Measurements from ENCODE around the gene COASY. TPM values are rescaled to one million over a fixed set of nuclear protein-coding genes. Genes with fewer than 3 reads are reported as not detected.
A peak's percentile ranks its signal among the peaks of the same experiment; 100 is the strongest.

Gene COASY
- total RNA-seq, 1 experiment from 2014 or later = 46.7 TPM

DNA sequence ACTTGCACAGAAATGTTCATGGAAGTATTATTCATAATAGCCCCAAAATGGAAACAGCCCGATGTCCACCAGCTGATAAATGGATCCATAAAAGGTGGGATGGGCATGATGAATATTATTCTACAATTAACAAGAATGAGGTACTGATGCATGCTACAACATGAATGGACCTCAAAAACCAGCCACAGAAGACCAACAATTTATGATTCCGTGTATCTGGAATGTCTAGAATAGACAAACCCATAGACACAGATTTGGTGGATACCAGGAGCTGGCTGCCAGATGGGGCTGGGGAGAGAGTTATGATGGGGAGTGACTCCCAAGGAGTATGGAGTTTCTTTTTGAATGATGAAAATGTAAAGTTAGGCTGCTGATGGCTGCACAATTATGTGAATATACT, 36.7 kb upstream of the COASY start:
- no peak overlapping the region for H3K27ac ChIP-seq (ENCODE audit: low read length)
- no peaks in the 10 kb centered on the region for H3K9me2 ChIP-seq (replicated peaks; ENCODE audit: insufficient read depth, low read length)
- peaks cover 11% of the 10 kb centered on the region for H3K4me1 ChIP-seq (ENCODE audit: low read length)
- H4K20me1 ChIP-seq (ENCODE audit: insufficient read depth, low read depth, low read length) = no peaks in the 10 kb centered on the region
- H3K27me3 ChIP-seq (ENCODE audit: low read length) = no peaks in the 10 kb centered on the region
- H3K9me3 ChIP-seq (ENCODE audit: low read length) = no peaks in the 10 kb centered on the region
- DNase-seq = no peak
- H2AFZ ChIP-seq (ENCODE audit: low read length) = no peak overlapping the region
- no peak overlapping the region for H3K9ac ChIP-seq (ENCODE audit: low read length)
- no peaks in the 10 kb centered on the region for H3K36me3 ChIP-seq (ENCODE audit: insufficient read depth, low read length)
- no peak overlapping the region for H3K4me2 ChIP-seq (ENCODE audit: low read depth, low read length, poor library complexity, severe bottlenecking)
- H3K79me2 ChIP-seq (ENCODE audit: low read length) = no peaks in the 10 kb centered on the region
- H3K4me3 ChIP-seq (ENCODE audit: low read length) = no peak overlapping the region

- no peak overlapping the region for H3K27ac ChIP-seq (ENCODE audit: low read length)
- H3K4me3 ChIP-seq (ENCODE audit: low read length) = no peak overlapping the region
- H4K20me1 ChIP-seq (ENCODE audit: insufficient read depth, low read depth, low read length) = no peaks in the 10 kb centered on the region
- no peaks in the 10 kb centered on the region for H3K9me3 ChIP-seq (ENCODE audit: low read length)
- no peak overlapping the region for H2AFZ ChIP-seq (ENCODE audit: low read length)
- peaks cover 15% of the 10 kb centered on the region for H3K4me1 ChIP-seq (ENCODE audit: low read length)
- H3K79me2 ChIP-seq (ENCODE audit: low read length) = no peaks in the 10 kb centered on the region
- H3K4me2 ChIP-seq (ENCODE audit: low read depth, low read length, poor library complexity, severe bottlenecking) = no peak overlapping the region
- H3K36me3 ChIP-seq (ENCODE audit: insufficient read depth, low read length) = no peaks in the 10 kb centered on the region
- no peaks in the 10 kb centered on the region for H3K9me2 ChIP-seq (replicated peaks; ENCODE audit: insufficient read depth, low read length)
- no peak for DNase-seq
- H3K27me3 ChIP-seq (ENCODE audit: low read length) = no peaks in the 10 kb centered on the region
- no peak overlapping the region for H3K9ac ChIP-seq (ENCODE audit: low read length)
These were observed 35.9 kb upstream of the COASY start for GRCh38 chr17:42526031-42526444.

- H3K27ac ChIP-seq (ENCODE audit: low read length) = no peak overlapping the region
- peaks cover 18% of the 10 kb centered on the region for H3K4me1 ChIP-seq (ENCODE audit: low read length)
- no peak for DNase-seq
- H3K79me2 ChIP-seq (ENCODE audit: low read length) = no peaks in the 10 kb centered on the region
- H3K36me3 ChIP-seq (ENCODE audit: insufficient read depth, low read length) = no peaks in the 10 kb centered on the region
- no peak overlapping the region for H2AFZ ChIP-seq (ENCODE audit: low read length)
- H3K9me3 ChIP-seq (ENCODE audit: low read length) = no peaks in the 10 kb centered on the region
- no peak overlapping the region for H3K4me2 ChIP-seq (ENCODE audit: low read depth, low read length, poor library complexity, severe bottlenecking)
- H4K20me1 ChIP-seq (ENCODE audit: insufficient read depth, low read depth, low read length) = no peaks in the 10 kb centered on the region
- H3K9me2 ChIP-seq (replicated peaks; ENCODE audit: insufficient read depth, low read length) = no peaks in the 10 kb centered on the region
- H3K9ac ChIP-seq (ENCODE audit: low read length) = no peak overlapping the region
- H3K4me3 ChIP-seq (ENCODE audit: low read length) = no peak overlapping the region
- H3K27me3 ChIP-seq (ENCODE audit: low read length) = no peaks in the 10 kb centered on the region
These were observed 34.0 kb upstream of the COASY start for GRCh38 chr17:42527932-42528331.

- no peak overlapping the region for H2AFZ ChIP-seq (ENCODE audit: low read length)
- no peaks in the 10 kb centered on the region for H3K36me3 ChIP-seq (ENCODE audit: insufficient read depth, low read length)
- no peak overlapping the region for H3K4me2 ChIP-seq (ENCODE audit: low read depth, low read length, poor library complexity, severe bottlenecking)
- H3K4me1 ChIP-seq (ENCODE audit: low read length) = peaks cover 17% of the 10 kb centered on the region
- no peaks in the 10 kb centered on the region for H3K27me3 ChIP-seq (ENCODE audit: low read length)
- no peak for DNase-seq
- no peaks in the 10 kb centered on the region for H3K9me2 ChIP-seq (replicated peaks; ENCODE audit: insufficient read depth, low read length)
- no peaks in the 10 kb centered on the region for H4K20me1 ChIP-seq (ENCODE audit: insufficient read depth, low read depth, low read length)
- H3K79me2 ChIP-seq (ENCODE audit: low read length) = no peaks in the 10 kb centered on the region
- no peak overlapping the region for H3K4me3 ChIP-seq (ENCODE audit: low read length)
- H3K9me3 ChIP-seq (ENCODE audit: low read length) = no peaks in the 10 kb centered on the region
- no peak overlapping the region for H3K27ac ChIP-seq (ENCODE audit: low read length)
- no peak overlapping the region for H3K9ac ChIP-seq (ENCODE audit: low read length)
These were observed 32.9 kb upstream of the COASY start for GRCh38 chr17:42529061-42529460.

DNA sequence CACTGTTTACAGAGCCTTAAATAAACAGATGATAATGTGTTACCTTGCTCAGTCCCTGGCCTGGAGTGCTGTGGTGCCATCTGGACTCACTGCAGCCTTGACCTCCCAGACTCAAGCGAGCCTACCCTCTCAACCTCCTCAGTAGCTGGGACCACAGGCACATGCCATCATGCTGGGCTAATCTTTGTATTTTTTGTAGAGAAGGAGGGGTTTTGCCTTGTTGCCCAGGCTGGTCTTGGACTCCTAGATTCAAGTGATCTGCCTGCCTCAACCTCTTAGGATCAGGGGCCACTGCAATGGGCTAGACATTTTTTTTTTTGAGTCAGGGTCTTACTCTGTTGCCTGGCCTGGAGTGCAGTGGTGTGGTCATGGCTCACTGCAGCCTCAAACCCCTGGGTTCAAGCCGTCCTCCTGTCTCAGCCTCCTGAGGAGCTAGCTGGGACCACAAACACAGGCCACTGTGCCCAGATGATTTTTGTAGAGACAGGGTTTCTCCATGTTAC, 30.9 kb upstream of the COASY start:
- Histone ChIP-seq H2AFZ (ENCODE audit: low read length) (no peak overlapping the region), H4K20me1 (ENCODE audit: insufficient read depth, low read depth, low read length) (no peaks in the 10 kb centered on the region), H3K4me1 (ENCODE audit: low read length) (peaks cover 24% of the 10 kb centered on the region), H3K9ac (ENCODE audit: low read length) (no peak overlapping the region), H3K27ac (ENCODE audit: low read length) (no peak overlapping the region), H3K9me2 (replicated peaks; ENCODE audit: insufficient read depth, low read length) (no peaks in the 10 kb centered on the region), H3K79me2 (ENCODE audit: low read length) (no peaks in the 10 kb centered on the region), H3K36me3 (ENCODE audit: insufficient read depth, low read length) (no peaks in the 10 kb centered on the region), H3K27me3 (ENCODE audit: low read length) (no peaks in the 10 kb centered on the region), H3K4me2 (ENCODE audit: low read depth, low read length, poor library complexity, severe bottlenecking) (no peak overlapping the region), H3K4me3 (ENCODE audit: low read length) (no peak overlapping the region), H3K9me3 (ENCODE audit: low read length) (no peaks in the 10 kb centered on the region)
- no peak for DNase-seq

DNA sequence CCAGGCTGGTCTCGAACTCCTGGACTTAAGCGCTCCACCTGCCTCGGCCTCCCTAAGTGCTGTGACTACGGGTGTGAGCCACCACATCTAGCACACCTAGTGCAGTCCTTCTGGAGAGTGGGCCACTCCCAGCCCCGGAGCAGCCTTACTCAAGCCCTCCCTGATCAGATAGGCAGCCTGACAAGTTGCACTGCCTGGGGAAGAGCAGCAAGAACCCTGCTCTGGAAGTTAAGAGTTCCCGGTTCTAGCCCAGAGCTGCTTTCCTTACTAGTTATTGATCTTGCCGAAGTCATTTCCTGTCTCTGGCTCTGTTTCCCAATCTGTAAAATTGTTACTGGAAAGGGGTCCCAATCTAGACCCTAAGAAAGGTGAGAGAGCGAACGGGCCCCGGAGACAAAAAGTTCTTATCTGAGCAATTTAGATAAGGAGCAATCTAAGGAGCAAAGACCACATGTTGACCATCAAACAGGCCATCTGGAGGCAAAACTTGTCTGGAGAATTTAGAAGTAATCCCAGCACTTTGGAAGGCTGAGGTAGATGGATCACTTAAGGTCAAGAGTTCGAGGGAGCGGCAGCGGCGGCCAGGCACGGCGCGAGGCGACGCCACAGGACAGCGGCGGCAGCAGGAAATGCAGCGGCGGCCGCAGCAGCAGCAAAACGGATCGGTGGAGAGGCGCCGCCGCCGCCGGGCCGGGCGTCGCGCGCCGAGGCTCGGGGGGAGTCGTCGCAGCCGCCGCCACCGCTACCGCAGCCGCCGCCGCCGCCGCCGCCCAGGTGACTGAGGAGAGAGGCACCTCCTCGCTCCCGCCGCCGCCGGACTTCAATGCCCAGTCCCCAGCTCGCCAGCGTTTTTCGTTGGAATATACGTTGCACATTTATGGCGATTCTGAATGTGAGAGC, 30.2 kb upstream of the COASY start:
- H4K20me1 ChIP-seq (ENCODE audit: insufficient read depth, low read depth, low read length) = peaks cover 2% of the 10 kb centered on the region; the same call in 1 of the 2 replicates
- peak; percentile 75 for DNase-seq
- peak overlapping the region; percentile 66 for H3K4me3 ChIP-seq (ENCODE audit: low read length)
- H3K4me1 ChIP-seq (ENCODE audit: low read length) = peaks cover 25% of the 10 kb centered on the region
- peak overlapping the region; percentile 72 for H3K9ac ChIP-seq (ENCODE audit: low read length)
- peak overlapping the region; percentile 86; the same call in 1 of the 2 replicates for H2AFZ ChIP-seq (ENCODE audit: low read length)
- H3K79me2 ChIP-seq (ENCODE audit: low read length) = peaks cover 2% of the 10 kb centered on the region
- no peaks in the 10 kb centered on the region for H3K9me3 ChIP-seq (ENCODE audit: low read length)
- H3K9me2 ChIP-seq (replicated peaks; ENCODE audit: insufficient read depth, low read length) = no peaks in the 10 kb centered on the region
- peak overlapping the region; percentile 87 for H3K4me2 ChIP-seq (ENCODE audit: low read depth, low read length, poor library complexity, severe bottlenecking)
- no peak overlapping the region for H3K27ac ChIP-seq (ENCODE audit: low read length)
- H3K27me3 ChIP-seq (ENCODE audit: low read length) = no peaks in the 10 kb centered on the region
- no peaks in the 10 kb centered on the region for H3K36me3 ChIP-seq (ENCODE audit: insufficient read depth, low read length)

- Histone ChIP-seq H2AFZ (ENCODE audit: low read length) (peak overlapping the region; percentile 60; the same call in 1 of the 2 replicates), H3K9me3 (ENCODE audit: low read length) (no peaks in the 10 kb centered on the region), H3K79me2 (ENCODE audit: low read length) (peaks cover 18% of the 10 kb centered on the region), H3K4me3 (ENCODE audit: low read length) (peak overlapping the region; percentile 98), H4K20me1 (ENCODE audit: insufficient read depth, low read depth, low read length) (peaks cover 12% of the 10 kb centered on the region; the same call in 1 of the 2 replicates), H3K4me2 (ENCODE audit: low read depth, low read length, poor library complexity, severe bottlenecking) (peak overlapping the region; percentile 93), H3K27me3 (ENCODE audit: low read length) (no peaks in the 10 kb centered on the region), H3K36me3 (ENCODE audit: insufficient read depth, low read length) (peaks cover 13% of the 10 kb centered on the region), H3K9ac (ENCODE audit: low read length) (peak overlapping the region; percentile 90), H3K27ac (ENCODE audit: low read length) (peak overlapping the region; percentile 67), H3K4me1 (ENCODE audit: low read length) (peaks cover 26% of the 10 kb centered on the region), H3K9me2 (replicated peaks; ENCODE audit: insufficient read depth, low read length) (no peaks in the 10 kb centered on the region)
- DNase-seq = no peak
These were observed 26.5 kb upstream of the COASY start for GRCh38 chr17:42535155-42536047.

- Histone ChIP-seq H3K9me2 (replicated peaks; ENCODE audit: insufficient read depth, low read length) (no peaks in the 10 kb centered on the region), H3K4me3 (ENCODE audit: low read length) (peak within 1 kb of the TSS; percentile 98), H3K9ac (ENCODE audit: low read length) (peak within 1 kb of the TSS; percentile 90), H3K4me2 (ENCODE audit: low read depth, low read length, poor library complexity, severe bottlenecking) (peak within 1 kb of the TSS; percentile 93), H2AFZ (ENCODE audit: low read length) (peak within 1 kb of the TSS; percentile 60; the same call in 1 of the 2 replicates), H3K79me2 (ENCODE audit: low read length) (peaks cover 18% of the 10 kb centered on the region), H3K27ac (ENCODE audit: low read length) (peak within 1 kb of the TSS; percentile 72), H4K20me1 (ENCODE audit: insufficient read depth, low read depth, low read length) (peaks cover 12% of the 10 kb centered on the region; the same call in 1 of the 2 replicates), H3K36me3 (ENCODE audit: insufficient read depth, low read length) (peaks cover 13% of the 10 kb centered on the region), H3K27me3 (ENCODE audit: low read length) (no peaks in the 10 kb centered on the region), H3K4me1 (ENCODE audit: low read length) (peaks cover 24% of the 10 kb centered on the region), H3K9me3 (ENCODE audit: low read length) (no peaks in the 10 kb centered on the region)
- DNase-seq = peak; percentile 98
These were observed 25.9 kb upstream of the COASY start, which contains the start of gene NAGLU for GRCh38 chr17:42536048-42536371. NAGLU (plus strand) TSS chr17:42536241; CDS start chr17:42536273, 32 bp downstream.
